OCI-LY1 (cell line): ENCODE measurements around the gene CELF4.

Experiments used
- H2AFZ ChIP-seq: fragments of 200-600 bp; sonication (generic), shearing (Covaris generic); 2 replicates; pipeline ENCODE4 v1.6.0; 2014; ENCODE audit warnings: antibody characterized with exemption, mild to moderate bottlenecking, low read length
- H3F3A ChIP-seq: fragments of 200-600 bp; sonication (generic), shearing (Covaris generic); 2 replicates; pipeline ENCODE4 v1.6.0; 2014; ENCODE audit warnings: mild to moderate bottlenecking, antibody characterized with exemption, low read length, moderate library complexity; ENCODE audit not compliant: insufficient read depth
- H3K27ac ChIP-seq: fragments of 200-600 bp; sonication (generic); 2 replicates; pipeline ENCODE4 v1.5.1; 2014; ENCODE audit warnings: low read length, mixed run types, mild to moderate bottlenecking, low read depth; ENCODE audit not compliant: poor library complexity, severe bottlenecking
- H3K27me3 ChIP-seq: fragments of 200-600 bp; sonication (generic); 2 replicates; pipeline ENCODE4 v1.6.0; 2014; ENCODE audit warnings: antibody characterized with exemption, mild to moderate bottlenecking, low read length, moderate library complexity; ENCODE audit not compliant: insufficient read depth
- H3K36me3 ChIP-seq: fragments of 200-600 bp; sonication (generic); 2 replicates; pipeline ENCODE4 v1.6.1; 2014; ENCODE audit warnings: mild to moderate bottlenecking, antibody characterized with exemption, low read length, moderate library complexity, mixed read lengths; ENCODE audit not compliant: insufficient read depth
- H3K4me1 ChIP-seq: fragments of 200-600 bp; sonication (generic); 2 replicates; pipeline ENCODE4 v1.5.1; 2014; ENCODE audit warnings: mild to moderate bottlenecking, low read length, moderate library complexity; ENCODE audit not compliant: insufficient read depth, severe bottlenecking
- H3K4me2 ChIP-seq: fragments of 200-600 bp; sonication (generic), shearing (Covaris generic); 2 replicates; pipeline ENCODE4 v1.6.1; 2014; ENCODE audit warnings: low read length
- H3K4me3 ChIP-seq: fragments of 200-600 bp; sonication (generic); 2 replicates; pipeline ENCODE4 v1.5.1; 2014; ENCODE audit warnings: low read length, low read depth, mild to moderate bottlenecking, mixed read lengths; ENCODE audit not compliant: poor library complexity, severe bottlenecking
- H3K79me2 ChIP-seq: fragments of 200-600 bp; shearing (Covaris generic); 2 replicates; pipeline ENCODE4 v1.6.1; 2016; ENCODE audit warnings: mixed run types, low read length, mixed read lengths; ENCODE audit not compliant: insufficient read depth
- H3K9ac ChIP-seq: fragments of 200-600 bp; sonication (generic), shearing (Covaris generic); 2 replicates; pipeline ENCODE4 v1.6.1; 2014; ENCODE audit warnings: mild to moderate bottlenecking, low read length, mixed read lengths
- H3K9me2 ChIP-seq: fragments of 200-600 bp; sonication (generic), shearing (Covaris generic); 2 replicates; pipeline ENCODE4 v1.6.1; 2014; ENCODE audit warnings: low read depth, mild to moderate bottlenecking, low read length, mixed read lengths
- H3K9me3 ChIP-seq: fragments of 200-600 bp; shearing (Covaris generic); 2 replicates; pipeline ENCODE4 v1.6.1; 2014; ENCODE audit warnings: low read length, mixed read lengths
- H4K20me1 ChIP-seq: fragments of 200-600 bp; sonication (generic), shearing (Covaris generic); 2 replicates; pipeline ENCODE4 v1.6.0; 2016; ENCODE audit warnings: mild to moderate bottlenecking, low read length; ENCODE audit not compliant: insufficient read depth
- CTCF ChIP-seq: fragments of 200-600 bp; sonication (generic), shearing (Covaris generic); IDR thresholded peaks from 2 replicates; pipeline ENCODE4 v1.5.1; 2017; ENCODE audit warnings: mild to moderate bottlenecking, antibody characterized with exemption, low read length, moderate library complexity, mixed read lengths
- EZH2 ChIP-seq: fragments of 200-600 bp; sonication (generic), shearing (Covaris generic); IDR thresholded peaks from 2 replicates; pipeline ENCODE4 v1.8.0; 2017; ENCODE audit warnings: borderline replicate concordance, mixed run types, mild to moderate bottlenecking, antibody characterized with exemption, low read length, moderate library complexity, mixed read lengths

Gene CELF4

GRCh38 chr18:37561986-37562385 lies 3.6 kb downstream of the CELF4 start:
- Histone ChIP-seq H3K4me1 (no peaks in the 10 kb centered on the region), H3K27me3 (no peaks in the 10 kb centered on the region), H2AFZ (no peak overlapping the region), H3K4me2 (no peak overlapping the region), H3K9ac (no peak overlapping the region), H4K20me1 (no peaks in the 10 kb centered on the region), H3F3A (no peaks in the 10 kb centered on the region), H3K36me3 (no peaks in the 10 kb centered on the region), H3K79me2 (no peaks in the 10 kb centered on the region), H3K4me3 (no peak overlapping the region), H3K27ac (no peak overlapping the region), H3K9me3 (no peaks in the 10 kb centered on the region), H3K9me2 (no peaks in the 10 kb centered on the region)
- TF ChIP-seq EZH2, result no peak
- TF ChIP-seq CTCF, result no peak

- TF ChIP-seq CTCF, result no peak
- TF ChIP-seq EZH2, result no peak
- no peaks in the 10 kb centered on the region for H3K36me3 ChIP-seq
- no peaks in the 10 kb centered on the region for H3F3A ChIP-seq
- no peak overlapping the region for H3K4me2 ChIP-seq
- H3K27ac ChIP-seq, result no peak overlapping the region
- H3K9ac ChIP-seq, result no peak overlapping the region
- no peaks in the 10 kb centered on the region for H3K9me3 ChIP-seq
- no peaks in the 10 kb centered on the region for H3K9me2 ChIP-seq
- H4K20me1 ChIP-seq, result no peaks in the 10 kb centered on the region
- H3K79me2 ChIP-seq, result no peaks in the 10 kb centered on the region
- no peaks in the 10 kb centered on the region for H3K4me1 ChIP-seq
- no peaks in the 10 kb centered on the region for H3K27me3 ChIP-seq
- no peak overlapping the region for H2AFZ ChIP-seq
- H3K4me3 ChIP-seq, result no peak overlapping the region
Measured at GRCh38 chr18:37560003-37560402, 5.6 kb downstream of the CELF4 start.

- H3K4me3 ChIP-seq, result no peak overlapping the region
- H3K4me2 ChIP-seq, result no peak overlapping the region
- H3K9ac ChIP-seq, result no peak overlapping the region
- H3K4me1 ChIP-seq, result no peaks in the 10 kb centered on the region
- no peaks in the 10 kb centered on the region for H4K20me1 ChIP-seq
- TF ChIP-seq EZH2 (no peak), CTCF (no peak)
- no peak overlapping the region for H3K27ac ChIP-seq
- no peaks in the 10 kb centered on the region for H3K36me3 ChIP-seq
- H3K9me3 ChIP-seq, result no peaks in the 10 kb centered on the region
- no peaks in the 10 kb centered on the region for H3K9me2 ChIP-seq
- no peaks in the 10 kb centered on the region for H3K27me3 ChIP-seq
- no peaks in the 10 kb centered on the region for H3K79me2 ChIP-seq
- H3F3A ChIP-seq, result no peaks in the 10 kb centered on the region
- H2AFZ ChIP-seq, result no peak overlapping the region
Measured at GRCh38 chr18:37559194-37559593, 6.4 kb downstream of the CELF4 start.
